ENCODE data around the gene TRMT10A. TPM values are rescaled to one million over a fixed set of nuclear protein-coding genes. Genes with fewer than 3 reads are reported as not detected.

The TRMT10A gene
- total RNA-seq, 1 experiment from 2014 or later: 4.6 TPM

- no peak overlapping the region for H3K14ac ChIP-seq (ENCODE audit: insufficient read depth, low read length)
- no peak overlapping the region for H3K4me2 ChIP-seq (ENCODE audit: insufficient read depth, insufficient read length, low read length)
- Mint-ChIP-seq H3K9me3 (no peaks in the 10 kb centered on the region), H3K36me3 (ENCODE audit: insufficient read depth in 1 of 3, low read depth in 3 of 3) (no peaks in the 10 kb centered on the region), H3K27ac (no peak overlapping the region), H3K4me3 (no peak overlapping the region), H3K4me1 (peaks cover 4 to 5% of the 10 kb centered on the region in 2 experiments; a peak in 2 of 4 replicates), H3K27me3 (ENCODE audit: low read depth) (no peaks in the 10 kb centered on the region)
- H2BK15ac ChIP-seq (ENCODE audit: low read depth, low read length): no peak overlapping the region
- H4K91ac ChIP-seq (ENCODE audit: insufficient read length, low read depth, low read length): no peak overlapping the region
- no peak for DNase-seq
- H3K18ac ChIP-seq (ENCODE audit: insufficient read length, low read depth, low read length): no peak overlapping the region
- no peak overlapping the region for H2BK5ac ChIP-seq (ENCODE audit: insufficient read length, low read length)
- H3K79me1 ChIP-seq (ENCODE audit: insufficient read depth, low read depth, low read length, poor library complexity, severe bottlenecking): no peaks in the 10 kb centered on the region
- H3K23ac ChIP-seq (ENCODE audit: insufficient read length, low read depth, low read length): no peak overlapping the region
- H2AK5ac ChIP-seq (ENCODE audit: insufficient read length, low read length): no peak overlapping the region
- no peaks in the 10 kb centered on the region for H3K79me2 ChIP-seq (ENCODE audit: insufficient read depth, low read length)
- no peak overlapping the region for H4K8ac ChIP-seq (replicated peaks; ENCODE audit: insufficient read length, low read depth, low read length)
- H2BK120ac ChIP-seq (ENCODE audit: low read depth, low read length, poor library complexity, severe bottlenecking): no peak overlapping the region
- TF ChIP-seq CTCF (conservative IDR thresholded peaks at IDR 0.05): no peak
- no peak overlapping the region for H3K4ac ChIP-seq (ENCODE audit: low read depth, low read length)
- H2BK20ac ChIP-seq (ENCODE audit: low read depth, low read length, poor library complexity, severe bottlenecking): no peak overlapping the region
- no peak overlapping the region for H3K56ac ChIP-seq (ENCODE audit: insufficient read length, low read depth, low read length)
- H4K5ac ChIP-seq (ENCODE audit: insufficient read length, low read depth, low read length): no peak overlapping the region
- no CpG with 5 or more reads among the region's 1 CpG for WGBS (ENCODE audit: extremely low coverage, insufficient read length, low lambda C conversion rate)
- no peaks in the 10 kb centered on the region for H3K9me3 ChIP-seq (ENCODE audit: control insufficient read depth, low read depth, low read length)
- no peak overlapping the region for H2BK12ac ChIP-seq (ENCODE audit: insufficient read length, low read depth, low read length)
- H3K27me3 ChIP-seq (ENCODE audit: insufficient read depth, low read length): no peaks in the 10 kb centered on the region
- no peaks in the 10 kb centered on the region for H3K4me1 ChIP-seq (ENCODE audit: insufficient read depth, low read length)
- no peaks in the 10 kb centered on the region for H3K23me2 ChIP-seq (ENCODE audit: insufficient read length, low read depth, low read length, poor library complexity, severe bottlenecking)
- no peaks in the 10 kb centered on the region for H4K20me1 ChIP-seq (ENCODE audit: control insufficient read depth, insufficient read depth, insufficient read length)
- no peak overlapping the region for H3T11ph ChIP-seq (ENCODE audit: low read length)
- H3K27ac ChIP-seq (ENCODE audit: insufficient read length, low read depth, low read length): no peak overlapping the region
- H3K9ac ChIP-seq (ENCODE audit: extremely low read depth, insufficient read length, low read length): no peak overlapping the region
- H2AFZ ChIP-seq (ENCODE audit: low read length): no peak overlapping the region
These were observed 21.7 kb upstream of the TRMT10A start for GRCh38 chr4:99585516-99585915.

Measured in H9 (cell line).